ENCODE results near the gene UPK1B.
"Not testable (repeated sequence)": the region's sequence is repeated elsewhere in the genome, so short reads cannot be mapped to it uniquely, and the experiment has no call there.

The UPK1B gene

GRCh38 chr3:119173325-119173724 is at the start of gene UPK1B:
TSS of gene UPK1B (plus strand) at chr3:119173598. CDS start at chr3:119186742, 13,144 bp downstream.
- DNase-seq (no peak), ATAC-seq (no peak)

GRCh38 chr3:119125342-119125741 is 48.1 kb upstream of the UPK1B start:
- ATAC-seq = no peak
- no peak for DNase-seq

GRCh38 chr3:119125742-119126504 is 47.5 kb upstream of the UPK1B start:
- ATAC-seq (no peak), DNase-seq (no peak)

GRCh38 chr3:119130291-119130690 is 43.1 kb upstream of the UPK1B start:
- not testable (repeated sequence) for ATAC-seq, DNase-seq

GRCh38 chr3:119132291-119132690 is 41.1 kb upstream of the UPK1B start:
- not testable (repeated sequence) for ATAC-seq, DNase-seq

- not testable (repeated sequence) for DNase-seq, ATAC-seq
Observed at GRCh38 chr3:119139360-119139759, 34.0 kb upstream of the UPK1B start.

GRCh38 chr3:119140466-119140865 is 32.9 kb upstream of the UPK1B start:
- no peak for ATAC-seq
- DNase-seq = no peak

- DNase-seq = no peak
- ATAC-seq = no peak
Observed at GRCh38 chr3:119145128-119145499, 28.3 kb upstream of the UPK1B start.

- ATAC-seq = peak; percentile 61
- no peak for DNase-seq
Observed at GRCh38 chr3:119145500-119146167, 27.8 kb upstream of the UPK1B start, which contains the start of gene TEX55. TSS of gene TEX55 (plus strand) at chr3:119146165. CDS start at chr3:119146190, 25 bp downstream.

GRCh38 chr3:119146578-119147375 is 26.6 kb upstream of the UPK1B start:
- no peak for ATAC-seq
- no peak for DNase-seq

- no peak for DNase-seq
- no peak for ATAC-seq
Observed at GRCh38 chr3:119147494-119147893, 25.9 kb upstream of the UPK1B start.

- DNase-seq (no peak), ATAC-seq (no peak)
Observed at GRCh38 chr3:119148493-119149180, 24.8 kb upstream of the UPK1B start.

- DNase-seq (no peak), ATAC-seq (no peak)
Observed at GRCh38 chr3:119149484-119149883, 23.9 kb upstream of the UPK1B start.

- DNase-seq (no peak), ATAC-seq (no peak)
Observed at GRCh38 chr3:119156868-119157267, 16.5 kb upstream of the UPK1B start.

- DNase-seq (no peak), ATAC-seq (no peak)
Observed at GRCh38 chr3:119157971-119158370, 15.4 kb upstream of the UPK1B start.

- DNase-seq = no peak
- ATAC-seq = no peak
Observed at GRCh38 chr3:119160361-119160760, 13.0 kb upstream of the UPK1B start.

- ATAC-seq = no peak
- no peak for DNase-seq
Observed at GRCh38 chr3:119160815-119161214, 12.6 kb upstream of the UPK1B start.

- ATAC-seq (no peak), DNase-seq (no peak)
Observed at GRCh38 chr3:119161240-119161639, 12.2 kb upstream of the UPK1B start.

- not testable (repeated sequence) for DNase-seq, ATAC-seq
Observed at GRCh38 chr3:119164745-119165144, 8.7 kb upstream of the UPK1B start.

- DNase-seq = no peak
Observed at GRCh38 chr3:119170821-119171220, 2.6 kb upstream of the UPK1B start.

GRCh38 chr3:119175872-119176756 is 2.7 kb downstream of the UPK1B start:
- no peak for DNase-seq

More at GRCh38 chr3:119170821-119171220, 2.6 kb upstream of the UPK1B start:
- ATAC-seq = no peak

More at GRCh38 chr3:119175872-119176756, 2.7 kb downstream of the UPK1B start:
- ATAC-seq = no peak
